ENCODE measurements around the gene MYH7B. TPM values are rescaled to one million over a fixed set of nuclear protein-coding genes. Genes with fewer than 3 reads are reported as not detected.

MYH7B gene
- total RNA-seq, 2 donors from 2014 or later, result 0.14 to 0.27 TPM

DNA sequence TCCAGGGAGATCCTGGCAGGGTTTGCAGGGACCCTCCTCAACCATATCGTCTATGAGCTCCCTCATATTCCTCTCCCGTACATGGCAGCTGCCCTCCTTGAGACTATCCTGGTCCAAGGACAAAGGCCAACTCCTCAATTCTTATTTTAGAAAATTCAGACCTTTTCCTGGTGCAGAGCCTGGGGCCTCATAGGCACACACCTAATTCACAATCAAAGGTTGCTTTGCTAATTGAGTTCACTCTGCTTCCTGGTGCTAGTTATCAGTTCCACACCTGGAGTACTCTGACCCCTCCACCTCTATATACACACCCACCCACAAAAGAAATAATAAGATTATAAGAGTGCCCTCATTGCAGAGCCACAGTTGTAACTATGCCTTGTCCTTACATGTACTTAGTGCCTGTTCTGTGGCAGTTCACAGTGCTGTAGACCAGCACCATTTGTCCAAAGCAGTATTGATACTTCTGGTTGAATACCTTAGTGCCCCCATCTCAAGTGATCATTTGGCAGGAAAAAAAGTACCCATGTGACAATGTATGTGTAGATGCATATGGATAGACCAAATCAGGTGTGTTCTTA lies 38.8 kb upstream of the MYH7B start:
- H3K36me3 ChIP-seq, result no peaks in the 10 kb centered on the region
- ATAC-seq (ENCODE audit: insufficient number of reproducible peaks, low FRiP score, low read depth), result no peak
- H3K27me3 ChIP-seq (replicated peaks; ENCODE audit: insufficient read depth), result no peaks in the 10 kb centered on the region
- H3K9me3 ChIP-seq, result no peaks in the 10 kb centered on the region
- TF ChIP-seq, protein P1, sequence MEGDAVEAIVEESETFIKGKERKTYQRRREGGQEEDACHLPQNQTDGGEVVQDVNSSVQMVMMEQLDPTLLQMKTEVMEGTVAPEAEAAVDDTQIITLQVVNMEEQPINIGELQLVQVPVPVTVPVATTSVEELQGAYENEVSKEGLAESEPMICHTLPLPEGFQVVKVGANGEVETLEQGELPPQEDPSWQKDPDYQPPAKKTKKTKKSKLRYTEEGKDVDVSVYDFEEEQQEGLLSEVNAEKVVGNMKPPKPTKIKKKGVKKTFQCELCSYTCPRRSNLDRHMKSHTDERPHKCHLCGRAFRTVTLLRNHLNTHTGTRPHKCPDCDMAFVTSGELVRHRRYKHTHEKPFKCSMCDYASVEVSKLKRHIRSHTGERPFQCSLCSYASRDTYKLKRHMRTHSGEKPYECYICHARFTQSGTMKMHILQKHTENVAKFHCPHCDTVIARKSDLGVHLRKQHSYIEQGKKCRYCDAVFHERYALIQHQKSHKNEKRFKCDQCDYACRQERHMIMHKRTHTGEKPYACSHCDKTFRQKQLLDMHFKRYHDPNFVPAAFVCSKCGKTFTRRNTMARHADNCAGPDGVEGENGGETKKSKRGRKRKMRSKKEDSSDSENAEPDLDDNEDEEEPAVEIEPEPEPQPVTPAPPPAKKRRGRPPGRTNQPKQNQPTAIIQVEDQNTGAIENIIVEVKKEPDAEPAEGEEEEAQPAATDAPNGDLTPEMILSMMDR (IDR thresholded peaks at IDR 0.05), result no peak
- H3K4me3 ChIP-seq, result no peak overlapping the region
- no peak for DNase-seq (ENCODE audit: low spot score)
- no peak overlapping the region for H3K27ac ChIP-seq
- peaks cover 0 to 23% of the 10 kb centered on the region in 2 donors for H3K4me1 ChIP-seq (ENCODE audit: control insufficient read depth in 1 of 2, low read depth in 2 of 2)

DNA sequence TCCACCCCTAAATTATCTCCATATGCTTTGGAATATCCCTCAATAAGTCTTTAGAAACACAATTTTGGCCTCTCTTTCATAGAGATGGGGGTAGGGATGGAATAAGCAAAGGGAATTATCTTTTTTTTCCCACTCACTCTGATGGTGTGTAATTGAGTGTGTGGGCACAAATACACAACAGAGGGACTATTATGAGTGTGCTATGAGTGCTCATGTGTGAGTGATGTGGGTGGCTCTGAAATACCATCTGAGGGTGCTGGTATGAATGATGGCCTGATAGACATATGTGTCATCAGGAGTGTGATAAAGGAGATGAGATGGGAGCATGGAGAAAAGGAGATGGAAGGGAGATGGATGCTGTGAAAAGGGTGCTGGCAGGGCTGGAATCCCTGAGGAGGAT lies 35.6 kb upstream of the MYH7B start:
- no peak overlapping the region for H3K4me3 ChIP-seq
- TF ChIP-seq, protein P1 (IDR thresholded peaks at IDR 0.05), result no peak
- H3K9me3 ChIP-seq, result no peaks in the 10 kb centered on the region
- peaks cover 9 to 27% of the 10 kb centered on the region in 2 donors for H3K4me1 ChIP-seq (ENCODE audit: control insufficient read depth in 1 of 2, low read depth in 2 of 2)
- no peak overlapping the region for H3K27ac ChIP-seq
- H3K27me3 ChIP-seq (replicated peaks; ENCODE audit: insufficient read depth), result no peaks in the 10 kb centered on the region
- ATAC-seq (ENCODE audit: insufficient number of reproducible peaks, low FRiP score, low read depth), result no peak
- DNase-seq (ENCODE audit: low spot score), result no peak
- H3K36me3 ChIP-seq, result peaks cover 6% of the 10 kb centered on the region

DNA sequence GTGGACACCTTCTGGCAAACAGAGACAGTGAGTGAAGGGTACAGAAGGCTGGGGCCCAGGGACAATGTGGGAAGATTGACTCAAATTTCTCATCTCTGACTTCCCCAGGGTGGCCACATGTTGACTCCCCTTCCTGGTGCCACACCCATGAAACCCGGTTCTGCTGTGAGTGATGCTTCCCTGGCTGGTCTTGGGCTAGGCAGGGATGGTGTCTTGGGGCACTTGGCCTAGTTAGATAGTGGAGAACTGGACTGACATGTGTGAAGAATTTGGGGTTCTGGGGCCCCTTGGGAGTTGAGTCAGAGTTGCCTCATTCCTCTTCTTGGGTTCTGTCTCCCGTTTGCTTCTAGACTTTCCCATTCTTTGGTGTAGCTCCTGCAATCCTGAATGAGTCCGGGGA lies 34.2 kb upstream of the MYH7B start:
- H3K4me1 ChIP-seq (ENCODE audit: control insufficient read depth in 1 of 2, low read depth in 2 of 2), result peaks cover 9 to 19% of the 10 kb centered on the region in 2 donors
- H3K36me3 ChIP-seq, result peaks cover 16% of the 10 kb centered on the region
- TF ChIP-seq, protein P1 (IDR thresholded peaks at IDR 0.05), result no peak
- H3K27me3 ChIP-seq (replicated peaks; ENCODE audit: insufficient read depth), result no peaks in the 10 kb centered on the region
- ATAC-seq (ENCODE audit: insufficient number of reproducible peaks, low FRiP score, low read depth) (no peak), DNase-seq (ENCODE audit: low spot score) (no peak)
- no peaks in the 10 kb centered on the region for H3K9me3 ChIP-seq
- H3K27ac ChIP-seq, result peak overlapping the region; percentile 51 to 61
- no peak overlapping the region for H3K4me3 ChIP-seq

DNA sequence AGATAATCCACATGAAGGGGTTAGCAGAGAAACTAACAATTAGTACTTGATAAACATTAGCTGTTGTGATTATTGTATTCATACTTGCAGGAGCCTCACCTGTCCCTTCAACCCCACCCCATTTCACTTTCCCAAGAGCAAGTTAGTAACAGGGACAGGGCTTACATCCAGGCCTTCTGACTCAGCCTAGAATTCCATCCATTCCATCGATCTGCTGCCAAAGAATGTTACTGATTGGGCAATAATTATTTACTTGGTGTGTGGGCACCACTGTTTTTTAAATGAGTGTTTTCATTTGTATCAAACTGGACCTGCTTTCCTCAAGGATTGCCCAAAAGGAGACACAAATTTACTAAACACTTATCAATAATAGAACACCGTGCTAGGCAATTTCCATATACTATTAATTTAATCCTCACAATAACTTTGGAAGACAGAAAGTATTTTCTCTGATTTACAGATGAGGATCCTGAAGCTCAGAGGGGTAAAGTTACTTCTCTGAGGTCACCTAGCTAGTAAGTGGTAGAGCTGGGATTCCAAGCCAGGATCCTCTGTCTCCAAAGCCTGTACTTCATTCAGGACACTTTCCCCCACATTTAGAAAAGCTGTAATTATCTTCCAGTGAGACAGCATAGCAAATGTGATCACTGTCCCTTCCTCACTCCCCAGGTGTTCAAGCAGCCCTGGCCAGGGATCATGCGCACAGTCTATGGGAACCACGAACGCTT lies 32.9 kb upstream of the MYH7B start:
- H3K27ac ChIP-seq, result peak overlapping the region; percentile 51 to 61
- H3K27me3 ChIP-seq (replicated peaks; ENCODE audit: insufficient read depth), result no peaks in the 10 kb centered on the region
- peak; percentile 87 for ATAC-seq (ENCODE audit: insufficient number of reproducible peaks, low FRiP score, low read depth)
- no peaks in the 10 kb centered on the region for H3K9me3 ChIP-seq
- DNase-seq (ENCODE audit: low spot score), result peak; percentile 11
- TF ChIP-seq, protein P1 (IDR thresholded peaks at IDR 0.05), result no peak
- peaks cover 9 to 33% of the 10 kb centered on the region in 2 donors for H3K4me1 ChIP-seq (ENCODE audit: control insufficient read depth in 1 of 2, low read depth in 2 of 2)
- peaks cover 24% of the 10 kb centered on the region for H3K36me3 ChIP-seq
- no peak overlapping the region for H3K4me3 ChIP-seq

DNA sequence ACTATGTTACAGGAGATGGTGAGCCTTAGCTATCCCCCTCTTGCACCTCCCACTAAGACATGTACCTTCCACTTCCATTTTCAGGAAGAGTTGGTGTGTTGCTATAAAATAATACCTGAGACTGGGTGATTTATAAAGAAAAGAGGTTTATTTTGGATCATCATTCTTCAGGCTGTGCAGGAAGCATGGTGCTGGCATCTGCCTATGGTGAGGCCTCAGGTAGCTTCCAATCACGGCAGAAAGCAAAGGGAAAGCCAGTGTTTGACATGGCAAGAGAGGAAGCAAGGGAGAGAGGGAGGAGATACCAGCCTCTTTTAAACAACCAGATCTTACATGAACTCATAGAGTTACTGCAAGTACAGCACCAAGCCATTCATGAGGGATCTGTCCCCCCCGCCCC lies 32.3 kb upstream of the MYH7B start:
- Histone ChIP-seq H3K27me3 (replicated peaks; ENCODE audit: insufficient read depth) (no peaks in the 10 kb centered on the region), H3K4me3 (no peak overlapping the region), H3K36me3 (peaks cover 27% of the 10 kb centered on the region), H3K4me1 (ENCODE audit: control insufficient read depth in 1 of 2, low read depth in 2 of 2) (peaks cover 9 to 35% of the 10 kb centered on the region in 2 donors), H3K27ac (peak overlapping the region; percentile 31 to 51), H3K9me3 (no peaks in the 10 kb centered on the region)
- ATAC-seq (ENCODE audit: insufficient number of reproducible peaks, low FRiP score, low read depth), result no peak
- no peak for DNase-seq (ENCODE audit: low spot score)
- TF ChIP-seq, protein P1 (IDR thresholded peaks at IDR 0.05), result no peak
